Astrocyte (in vitro differentiated cells and primary cell): Measurements from ENCODE around the gene EVC. TPM values are rescaled to one million over a fixed set of nuclear protein-coding genes. Genes with fewer than 3 reads are reported as not detected.

Experiments used
- DNase-seq: peaks from one replicate; pipeline ENCODE4 v3.0.0-alpha.2; 2010; ENCODE audit warnings: low read depth
- FAIRE-seq: peaks from 2 replicates; lab custom pipeline; 2011; peaks lifted over from hg19 to GRCh38; lab: Jason Lieb, UNC
- H2AFZ ChIP-seq: 2 replicates; pipeline ENCODE4 v1.6.0; 2012; ENCODE audit warnings: low read depth, low read length, inconsistent platforms
- H3K27ac ChIP-seq: 2 replicates; pipeline ENCODE4 v1.5.1; 2011; ENCODE audit warnings: low read depth, low read length, inconsistent platforms
- H3K27me3 ChIP-seq: 2 replicates; pipeline ENCODE4 v1.6.0; 2011; ENCODE audit warnings: low read length, inconsistent platforms; ENCODE audit not compliant: insufficient read depth
- H3K36me3 ChIP-seq: 2 replicates; pipeline ENCODE4 v1.5.1; 2011; ENCODE audit warnings: low read length, inconsistent platforms; ENCODE audit not compliant: insufficient read depth
- H3K4me1 ChIP-seq: 2 replicates; pipeline ENCODE4 v1.5.1; 2011; ENCODE audit warnings: low read length, inconsistent platforms; ENCODE audit not compliant: insufficient read depth
- H3K4me2 ChIP-seq: 2 replicates; pipeline ENCODE4 v1.6.0; 2012; ENCODE audit warnings: low read length, inconsistent platforms
- H3K4me3 ChIP-seq: 2 replicates; pipeline ENCODE4 v1.5.1; 2011; ENCODE audit warnings: low read depth, mild to moderate bottlenecking, low read length, inconsistent platforms; ENCODE audit not compliant: insufficient read depth
- H3K79me2 ChIP-seq: 2 replicates; pipeline ENCODE4 v1.6.0; 2012; ENCODE audit warnings: mild to moderate bottlenecking, low read length, inconsistent platforms; ENCODE audit not compliant: insufficient read depth
- H3K9ac ChIP-seq: 2 replicates; pipeline ENCODE4 v1.6.0; 2012; ENCODE audit warnings: mild to moderate bottlenecking, low read length, inconsistent platforms
- H3K9me3 ChIP-seq: 2 replicates; pipeline ENCODE4 v1.5.1; 2012; ENCODE audit warnings: low read depth, mild to moderate bottlenecking, low read length, inconsistent platforms; ENCODE audit not compliant: insufficient read depth
- H4K20me1 ChIP-seq: 2 replicates; pipeline ENCODE4 v1.6.0; 2012; ENCODE audit warnings: low read length, inconsistent platforms; ENCODE audit not compliant: insufficient read depth
- H3K27ac Mint-ChIP-seq: one replicate; pipeline ENCODE4 v1.8.0; 2021; ENCODE audit warnings: mild to moderate bottlenecking, mixed read lengths; ENCODE audit not compliant: unreplicated experiment
- H3K27me3 Mint-ChIP-seq: one replicate; pipeline ENCODE4 v1.8.0; 2021; ENCODE audit warnings: low read depth, mixed read lengths; ENCODE audit not compliant: unreplicated experiment
- H3K36me3 Mint-ChIP-seq: one replicate; pipeline ENCODE4 v1.8.0; 2021; ENCODE audit warnings: low read depth, mixed read lengths; ENCODE audit not compliant: unreplicated experiment
- H3K4me1 Mint-ChIP-seq: one replicate; pipeline ENCODE4 v1.8.0; 2021; ENCODE audit warnings: low read depth, mixed read lengths; ENCODE audit not compliant: unreplicated experiment
- H3K4me3 Mint-ChIP-seq: one replicate; pipeline ENCODE4 v1.8.0; 2021; ENCODE audit warnings: mild to moderate bottlenecking, moderate library complexity, mixed read lengths; ENCODE audit not compliant: unreplicated experiment
- H3K9me3 Mint-ChIP-seq: one replicate; pipeline ENCODE4 v1.8.0; 2021; ENCODE audit warnings: mild to moderate bottlenecking, mixed read lengths; ENCODE audit not compliant: unreplicated experiment
- CTCF ChIP-seq: IDR thresholded peaks from 2 replicates; pipeline ENCODE4 v1.5.1; 2011; ENCODE audit warnings: low read depth, mild to moderate bottlenecking, inconsistent platforms, low read length, moderate library complexity; ENCODE audit not compliant: insufficient read depth
- EZH2 ChIP-seq: IDR thresholded peaks from 2 replicates; pipeline ENCODE4 v1.6.1; 2012; ENCODE audit warnings: mild to moderate bottlenecking, low read length, inconsistent platforms; ENCODE audit not compliant: insufficient read depth
- total RNA-seq: library from RNA; stranded (reverse); gene quantifications from 2 replicates; pipeline ENCODE4 v1.2.1, GENCODE V29; 2021

Gene EVC
- total RNA-seq, 1 donor from 2014 or later: 23.9 TPM

DNA sequence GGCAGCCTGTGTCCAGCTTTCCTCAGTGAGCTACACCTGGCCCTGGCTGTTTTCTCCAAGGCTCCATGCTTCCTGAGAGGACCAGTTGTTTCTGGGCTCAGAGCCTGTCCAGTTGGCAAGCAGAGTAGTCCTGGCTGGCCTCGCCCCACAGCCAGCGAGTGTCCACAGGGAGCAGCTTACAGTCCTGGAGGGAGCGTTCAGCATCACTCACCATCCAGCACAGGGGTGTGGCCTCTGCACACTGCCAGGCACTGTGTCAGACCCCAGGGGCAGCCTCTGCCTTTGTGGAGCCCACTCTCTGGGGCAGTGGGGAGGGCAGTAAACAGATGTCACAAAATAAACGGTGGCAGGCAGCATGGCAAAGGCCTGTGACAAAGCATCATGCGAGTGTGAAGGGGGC lies 23.9 kb downstream of the EVC start:
- no peak overlapping the region for H3K4me3 Mint-ChIP-seq
- Histone ChIP-seq H3K79me2 (peaks cover 15% of the 10 kb centered on the region), H4K20me1 (peaks cover 30% of the 10 kb centered on the region), H3K9me3 (no peaks in the 10 kb centered on the region), H3K27ac (no peak overlapping the region), H3K9ac (no peak overlapping the region), H3K36me3 (peaks cover 54% of the 10 kb centered on the region), H3K4me3 (no peak overlapping the region), H3K4me2 (no peak overlapping the region), H3K27me3 (no peaks in the 10 kb centered on the region), H3K4me1 (no peaks in the 10 kb centered on the region), H2AFZ (no peak overlapping the region)
- H3K4me1 Mint-ChIP-seq: no peaks in the 10 kb centered on the region
- TF ChIP-seq CTCF (no peak), EZH2 (no peak)
- DNase-seq (no peak), FAIRE-seq (no peak)
- H3K27me3 Mint-ChIP-seq: no peaks in the 10 kb centered on the region
- H3K27ac Mint-ChIP-seq: no peak overlapping the region
- peaks cover 3% of the 10 kb centered on the region for H3K9me3 Mint-ChIP-seq
- peaks cover 23% of the 10 kb centered on the region for H3K36me3 Mint-ChIP-seq

- no peak overlapping the region for H2AFZ ChIP-seq
- no peak for FAIRE-seq
- H3K4me1 ChIP-seq: no peaks in the 10 kb centered on the region
- H3K4me3 ChIP-seq: no peak overlapping the region
- no peak overlapping the region for H3K4me3 Mint-ChIP-seq
- H3K27me3 ChIP-seq: no peaks in the 10 kb centered on the region
- no peak for DNase-seq
- H3K4me1 Mint-ChIP-seq: no peaks in the 10 kb centered on the region
- H4K20me1 ChIP-seq: peaks cover 26% of the 10 kb centered on the region
- no peaks in the 10 kb centered on the region for H3K27me3 Mint-ChIP-seq
- H3K4me2 ChIP-seq: no peak overlapping the region
- H3K79me2 ChIP-seq: peaks cover 9% of the 10 kb centered on the region
- H3K27ac ChIP-seq: no peak overlapping the region
- H3K36me3 ChIP-seq: peaks cover 51% of the 10 kb centered on the region
- peaks cover 3% of the 10 kb centered on the region for H3K9me3 Mint-ChIP-seq
- no peak overlapping the region for H3K27ac Mint-ChIP-seq
- TF ChIP-seq CTCF (no peak), EZH2 (no peak)
- no peaks in the 10 kb centered on the region for H3K9me3 ChIP-seq
- H3K9ac ChIP-seq: no peak overlapping the region
- H3K36me3 Mint-ChIP-seq: peaks cover 20% of the 10 kb centered on the region
These were observed 24.5 kb downstream of the EVC start for GRCh38 chr4:5735463-5735862.

GRCh38 chr4:5738061-5738460 lies 27.1 kb downstream of the EVC start:
- no peak overlapping the region for H3K27ac ChIP-seq
- no peak overlapping the region for H3K4me2 ChIP-seq
- H3K4me1 ChIP-seq: no peaks in the 10 kb centered on the region
- H3K9me3 ChIP-seq: no peaks in the 10 kb centered on the region
- TF ChIP-seq EZH2: no peak
- TF ChIP-seq CTCF: no peak
- H3K4me1 Mint-ChIP-seq: no peaks in the 10 kb centered on the region
- H3K79me2 ChIP-seq: no peaks in the 10 kb centered on the region
- no peak overlapping the region for H3K27ac Mint-ChIP-seq
- H3K4me3 ChIP-seq: no peak overlapping the region
- no peak overlapping the region for H2AFZ ChIP-seq
- peaks cover 61% of the 10 kb centered on the region for H3K36me3 ChIP-seq
- DNase-seq: no peak
- no peak overlapping the region for H3K4me3 Mint-ChIP-seq
- FAIRE-seq: no peak
- peaks cover 16% of the 10 kb centered on the region for H3K36me3 Mint-ChIP-seq
- no peaks in the 10 kb centered on the region for H3K27me3 Mint-ChIP-seq
- H3K9me3 Mint-ChIP-seq: no peaks in the 10 kb centered on the region
- no peaks in the 10 kb centered on the region for H3K27me3 ChIP-seq
- H3K9ac ChIP-seq: no peak overlapping the region
- H4K20me1 ChIP-seq: peaks cover 5% of the 10 kb centered on the region
